ENCODE data around the gene AXL.

GRCh38 chr19:41220811-41221210 lies 1.8 kb downstream of the AXL start:
- no peak for TF ChIP-seq EZH2 (IDR thresholded peaks at IDR 0.05; ENCODE audit: insufficient read depth, poor library complexity, severe bottlenecking)
- no peak for TF ChIP-seq EZH2phosphoT487 (IDR thresholded peaks at IDR 0.05; ENCODE audit: insufficient read depth, low read depth)

Measured in GM23248 (cell line).